ENCODE measurements around the gene MYO16.
"Not testable (repeated sequence)": the region's sequence is repeated elsewhere in the genome, so short reads cannot be mapped to it uniquely, and the experiment has no call there.

Gene MYO16

DNA sequence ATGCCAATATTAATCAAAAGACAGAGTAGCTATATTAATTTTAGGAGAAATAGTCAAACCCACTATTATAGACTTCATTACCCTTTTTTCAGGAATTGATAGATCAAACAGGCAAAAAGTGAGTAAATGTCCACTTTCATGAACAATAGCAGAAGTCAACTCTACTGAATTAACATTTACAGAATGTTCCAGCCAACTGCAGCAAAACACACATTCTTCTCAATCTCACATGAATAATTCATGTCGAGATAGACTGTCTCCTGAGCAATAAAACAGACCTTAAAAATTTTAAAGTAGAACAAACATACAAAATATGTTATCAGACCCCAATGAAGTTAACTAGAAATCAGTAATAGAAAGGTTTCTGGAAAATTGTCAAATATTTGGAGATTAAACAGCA is 118.4 kb downstream of the MYO16 start:
- no peak for DNase-seq

DNA sequence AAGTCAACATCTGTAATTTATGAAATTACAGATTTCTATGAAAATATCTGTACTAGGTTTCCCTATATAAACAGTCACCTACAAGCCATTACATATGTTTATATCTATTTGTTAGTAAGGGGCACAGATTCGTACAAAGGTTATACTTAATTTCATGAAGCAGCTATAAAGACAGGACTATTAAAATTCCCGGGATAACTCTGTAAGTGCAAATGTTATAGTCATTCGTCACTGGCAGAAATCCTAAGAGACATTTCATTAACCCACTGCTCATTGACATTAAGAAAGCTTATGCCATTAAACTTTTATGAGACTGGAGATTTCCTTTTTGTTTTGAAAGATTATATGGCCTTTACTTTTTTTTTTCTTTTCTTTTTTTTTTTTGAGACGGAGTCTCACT is 122.9 kb downstream of the MYO16 start:
- DNase-seq, result no peak

DNA sequence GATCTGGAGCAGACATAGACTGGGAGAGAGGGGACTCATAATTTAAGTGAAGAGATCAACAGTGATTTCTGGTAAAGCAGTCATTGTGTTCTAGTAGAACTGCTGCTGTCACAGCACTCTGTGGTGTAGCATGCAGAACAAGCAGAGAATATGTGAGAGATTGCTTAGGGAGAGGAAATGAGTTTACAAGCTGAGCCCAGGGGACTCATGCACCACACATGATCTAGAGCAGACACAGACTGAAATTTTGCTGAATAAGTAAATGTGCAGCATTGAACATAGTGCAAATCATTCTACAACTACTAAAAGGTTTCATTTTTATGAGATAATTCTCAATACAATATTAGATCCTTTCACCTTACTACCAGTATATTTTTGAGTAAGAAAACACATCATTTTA is 125.7 kb downstream of the MYO16 start:
- no peak for DNase-seq

DNA sequence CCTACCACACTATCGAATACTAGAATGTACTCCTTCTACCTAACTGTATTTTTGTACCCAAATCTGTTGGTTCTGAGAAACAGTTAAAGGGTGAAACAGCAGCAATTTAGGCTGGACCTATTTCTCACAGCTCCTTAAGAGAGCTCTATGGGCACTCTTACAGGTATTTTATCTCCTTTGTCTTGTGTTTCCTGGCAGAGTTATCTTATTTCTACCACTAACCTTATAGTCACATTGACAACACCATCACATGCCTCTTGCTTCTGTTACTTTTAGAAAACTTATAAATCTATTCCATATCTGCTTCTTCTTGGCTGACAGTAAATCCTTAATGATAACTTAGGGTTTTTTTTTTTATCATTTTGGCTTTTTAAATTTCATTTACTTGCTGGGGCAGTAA is 130.7 kb downstream of the MYO16 start:
- no peak for DNase-seq

DNA sequence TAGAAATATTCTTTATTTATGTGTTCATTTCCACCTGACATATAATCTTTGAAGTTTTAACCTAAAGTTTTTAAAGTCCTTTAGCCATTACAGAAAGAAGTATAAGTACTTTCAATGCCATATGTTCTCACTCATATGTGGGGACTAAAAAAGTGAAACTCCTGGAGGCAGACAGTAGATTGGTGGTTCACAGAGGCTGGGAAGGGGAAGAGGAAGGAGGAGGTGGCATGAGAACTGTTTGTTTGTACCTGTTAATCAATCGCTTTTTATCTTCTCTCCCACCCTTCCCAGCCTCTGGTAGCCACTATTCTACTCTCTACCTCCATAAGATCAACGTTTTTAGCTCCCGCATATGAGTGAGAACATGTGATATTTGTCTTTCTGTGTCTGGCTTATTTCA is 131.1 kb downstream of the MYO16 start:
- DNase-seq, result no peak

DNA sequence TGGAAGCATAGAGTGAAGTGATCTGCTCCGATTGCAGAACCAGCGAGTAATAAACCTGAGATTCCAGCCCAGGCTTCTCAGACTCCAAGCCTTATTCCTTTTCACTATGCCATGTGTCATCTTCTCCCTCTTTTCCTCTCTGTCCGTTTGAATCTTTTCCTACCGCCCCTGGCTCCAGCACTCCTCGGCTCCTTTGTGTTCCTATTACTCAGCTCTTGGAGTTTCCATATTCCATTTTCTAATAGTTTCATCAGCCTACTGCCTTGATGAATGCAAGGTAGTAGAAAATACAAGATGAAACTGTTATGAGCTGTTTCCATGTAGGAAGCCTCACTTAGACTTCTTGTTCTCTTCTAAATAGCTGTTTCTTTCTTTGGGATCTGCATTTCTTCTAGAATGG is 138.6 kb downstream of the MYO16 start:
- DNase-seq, result no peak

DNA sequence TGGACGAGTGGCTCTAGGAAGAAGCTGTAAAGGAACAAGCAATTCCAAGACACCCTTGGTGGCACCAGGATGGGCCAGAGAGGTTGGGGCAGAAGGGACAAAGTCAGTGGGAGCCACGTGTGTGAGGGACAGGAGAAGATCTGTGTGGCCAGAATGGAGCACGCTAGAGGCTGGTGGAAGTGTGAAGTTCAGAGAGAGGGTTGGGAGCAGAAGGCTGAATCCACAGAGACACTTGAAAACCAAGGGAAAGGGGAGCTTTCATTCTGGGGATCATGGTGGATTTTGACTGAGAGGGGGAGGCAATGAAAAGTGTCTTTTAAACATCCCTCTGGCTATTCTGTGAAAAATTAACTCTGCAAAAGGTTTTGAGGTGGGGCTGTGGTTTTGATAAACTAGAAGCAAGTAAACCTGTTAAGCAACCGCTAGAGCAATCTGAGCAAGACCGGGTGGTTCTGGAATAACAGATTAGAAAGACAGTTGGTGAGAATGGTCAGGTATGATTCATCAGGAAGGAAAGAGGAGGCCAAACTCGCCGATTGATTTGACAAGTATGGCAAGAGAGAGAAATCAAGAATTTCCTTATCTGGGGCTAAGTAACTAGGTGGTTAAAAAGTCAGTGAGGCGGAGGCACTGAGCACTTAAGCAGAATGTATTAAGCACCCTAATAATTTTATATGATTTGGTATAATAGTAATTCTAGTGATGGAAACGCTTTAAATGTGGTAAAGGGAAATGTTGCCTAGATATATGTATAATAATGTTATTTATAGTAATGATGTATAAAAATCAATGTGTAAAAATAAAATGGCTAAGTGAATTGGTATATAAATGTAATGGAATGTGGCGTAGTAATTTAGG is 140.0 kb downstream of the MYO16 start:
- DNase-seq, result no peak

DNA sequence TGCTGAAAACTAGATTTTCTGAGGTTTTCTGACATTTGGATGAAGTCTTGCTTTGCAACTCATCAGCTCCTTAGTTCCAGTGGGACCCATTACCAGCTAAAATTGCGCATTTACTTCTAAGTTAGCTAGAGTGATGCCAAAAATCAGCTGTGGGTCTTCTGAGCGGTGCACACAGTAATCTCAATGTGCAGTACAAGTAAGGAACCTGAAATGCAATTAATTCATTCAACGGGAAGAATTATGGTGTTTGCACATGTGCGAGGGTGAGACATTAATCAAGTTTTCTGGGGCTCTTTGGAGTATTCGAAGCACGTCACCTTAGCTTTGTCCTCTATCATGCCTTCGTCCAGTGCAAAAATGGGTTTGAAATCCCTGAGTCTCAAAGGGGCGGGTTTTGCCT is 146.2 kb downstream of the MYO16 start:
- no peak for DNase-seq

DNA sequence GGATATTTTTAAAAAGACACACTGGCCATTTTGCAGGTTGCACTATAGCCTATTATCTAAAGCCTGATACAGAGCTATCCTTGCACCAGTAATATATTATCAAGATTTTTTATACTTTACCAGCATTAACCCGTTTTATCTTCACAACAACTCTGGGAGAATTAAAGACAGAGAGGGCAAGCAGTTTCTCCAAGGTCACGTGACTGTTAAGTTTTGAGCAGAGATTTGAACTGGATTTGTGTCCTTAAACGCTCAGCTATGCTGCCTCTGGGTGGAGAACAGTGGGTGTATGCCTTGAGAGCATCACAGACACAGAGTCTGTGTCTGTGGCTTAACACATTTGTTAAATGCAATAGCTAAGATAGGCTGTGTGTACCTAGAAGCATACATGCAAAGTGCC is 147.2 kb downstream of the MYO16 start:
- no peak for DNase-seq

DNA sequence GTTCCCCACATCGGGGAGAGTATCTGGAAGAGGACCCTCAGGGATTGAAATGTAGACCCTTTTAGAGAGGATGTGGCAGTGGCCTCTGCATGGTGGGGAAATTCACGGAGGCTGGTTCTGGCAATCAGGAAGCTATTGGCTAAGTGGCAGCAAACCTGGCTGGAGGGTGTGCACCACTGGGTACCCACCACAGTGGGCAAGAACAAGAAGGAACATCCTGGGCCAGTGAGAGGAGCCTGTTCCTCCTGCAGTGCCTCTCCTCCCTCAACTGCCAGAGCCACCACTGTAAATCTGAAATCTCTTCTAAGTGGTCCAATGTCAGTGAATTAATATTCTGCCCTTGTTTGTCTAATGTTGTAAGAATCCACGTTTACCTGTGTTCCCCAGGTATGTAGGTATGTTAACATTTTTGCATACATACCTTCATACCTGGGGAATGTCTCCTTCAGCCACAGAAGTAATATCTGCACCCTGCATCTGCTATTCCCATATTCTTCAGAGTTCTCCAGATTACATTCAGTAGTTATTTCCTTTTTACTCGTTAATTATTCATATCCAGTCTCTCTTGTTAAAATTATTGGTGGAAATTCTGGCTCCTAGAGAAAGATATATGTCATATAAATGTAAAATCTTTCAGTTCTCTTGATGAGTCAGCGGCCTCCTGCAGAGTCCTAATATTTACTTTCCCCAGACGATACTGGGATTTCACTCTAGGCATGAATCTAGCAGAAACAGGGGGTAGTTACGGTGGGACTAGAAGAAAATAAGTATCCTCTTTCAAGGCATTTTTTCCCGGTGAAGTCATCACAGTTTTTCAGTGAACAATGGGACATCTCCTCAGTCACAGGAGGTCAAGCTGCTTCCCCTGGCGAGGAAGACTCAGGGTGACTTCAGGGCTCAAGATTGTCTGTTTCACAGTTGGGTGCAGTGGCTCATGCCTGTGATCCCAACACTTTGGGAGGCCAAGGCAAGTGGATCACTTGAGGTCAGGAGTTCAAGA is 148.3 kb downstream of the MYO16 start:
- no peak for DNase-seq

DNA sequence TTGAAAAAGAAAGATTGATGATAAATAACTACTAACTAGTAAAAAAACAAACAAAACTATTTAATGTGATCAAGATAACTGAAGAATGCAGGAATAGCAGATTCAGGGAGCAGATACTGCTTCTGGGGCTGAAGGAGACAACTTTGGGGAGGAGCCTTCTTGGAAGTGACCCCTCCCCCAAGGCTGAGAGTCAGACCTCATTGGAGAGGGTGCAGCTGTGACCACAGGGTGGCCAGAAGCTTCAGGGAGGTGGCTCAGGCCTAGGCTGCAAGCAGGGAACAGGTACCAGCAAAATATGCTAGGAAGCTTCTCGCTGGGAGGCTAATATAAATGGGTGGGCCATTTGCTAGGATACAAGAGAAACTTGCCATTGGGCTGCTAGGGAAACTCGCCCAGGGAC is 149.9 kb downstream of the MYO16 start:
- no peak for DNase-seq

DNA sequence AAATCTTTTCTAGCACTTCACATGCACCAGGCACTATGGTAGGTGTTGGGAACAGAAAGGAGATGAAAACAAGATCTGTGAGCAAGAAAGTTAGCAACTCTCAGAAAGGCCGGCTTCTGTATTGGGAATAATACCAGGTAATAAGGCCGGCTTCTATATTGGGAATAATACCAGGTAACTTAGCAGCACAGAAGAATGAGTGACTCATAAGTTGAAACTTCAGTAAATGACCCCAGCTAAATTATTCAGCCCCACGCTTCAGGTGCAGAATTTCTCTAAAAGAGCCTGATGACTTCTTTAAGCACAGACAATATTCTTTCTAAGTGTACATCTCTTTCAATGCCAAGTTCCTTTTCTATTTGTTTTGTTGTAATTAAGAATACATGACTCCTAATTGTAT is 151.3 kb downstream of the MYO16 start:
- DNase-seq, result no peak

DNA sequence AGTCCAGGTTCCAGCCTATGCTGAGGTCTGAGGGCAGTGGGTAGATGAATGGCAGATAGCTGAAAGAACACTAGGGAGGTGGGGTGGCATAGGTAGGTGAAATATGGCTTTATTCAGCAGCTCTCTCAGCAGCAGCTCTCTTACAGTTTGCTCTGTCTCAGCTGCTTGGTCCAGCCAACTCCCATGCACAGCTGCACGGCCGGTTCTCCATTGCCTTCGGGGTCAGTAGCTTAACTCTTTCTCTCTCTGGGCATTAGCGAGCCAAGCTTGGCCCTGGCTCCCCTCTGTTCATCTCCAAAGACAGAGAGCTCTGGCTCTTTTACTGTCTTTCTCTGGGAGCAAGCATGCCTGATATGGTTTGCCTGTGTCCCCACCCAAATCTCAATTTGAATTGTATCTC is 151.9 kb downstream of the MYO16 start:
- no peak for DNase-seq

DNA sequence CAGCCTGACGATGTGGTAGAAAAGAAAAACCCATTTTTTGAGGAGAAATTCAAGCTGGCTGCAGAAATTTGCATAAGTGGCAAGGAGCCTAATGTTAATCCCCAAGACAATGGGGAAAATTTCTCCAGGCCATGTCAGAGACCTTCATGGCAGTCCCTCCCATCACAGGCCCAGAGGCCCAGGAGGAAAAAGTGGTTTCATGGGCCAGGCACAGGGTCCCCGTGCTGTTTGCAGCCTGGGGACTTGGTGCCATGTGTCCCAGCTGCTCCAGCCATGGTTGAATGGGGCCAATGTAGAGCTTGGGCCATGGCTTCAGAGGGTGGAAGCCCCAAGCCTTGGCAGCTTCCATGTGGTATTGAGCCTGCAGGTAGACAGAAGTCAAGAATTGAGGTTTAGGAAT is 153.1 kb downstream of the MYO16 start:
- DNase-seq, result not testable (repeated sequence)

DNA sequence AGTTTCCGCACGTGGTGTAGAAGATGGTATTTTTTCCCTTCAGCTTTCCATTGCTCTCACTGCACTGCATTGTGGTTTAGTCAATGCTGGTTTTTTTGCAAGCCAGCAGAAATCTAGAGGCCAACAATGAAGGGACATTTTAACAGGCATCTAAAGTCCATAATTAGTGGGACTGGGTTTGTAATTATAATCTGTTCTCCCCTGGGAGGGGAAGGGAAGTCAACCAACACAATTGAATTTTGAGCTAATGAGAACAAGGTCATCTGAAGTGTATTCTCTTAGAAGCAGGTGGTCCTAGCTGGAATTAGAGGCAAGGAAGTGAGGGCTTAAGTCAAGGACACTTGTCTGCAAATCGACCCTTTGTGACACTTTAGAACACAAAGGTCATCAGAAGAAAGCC is 156.4 kb downstream of the MYO16 start:
- no peak for DNase-seq

DNA sequence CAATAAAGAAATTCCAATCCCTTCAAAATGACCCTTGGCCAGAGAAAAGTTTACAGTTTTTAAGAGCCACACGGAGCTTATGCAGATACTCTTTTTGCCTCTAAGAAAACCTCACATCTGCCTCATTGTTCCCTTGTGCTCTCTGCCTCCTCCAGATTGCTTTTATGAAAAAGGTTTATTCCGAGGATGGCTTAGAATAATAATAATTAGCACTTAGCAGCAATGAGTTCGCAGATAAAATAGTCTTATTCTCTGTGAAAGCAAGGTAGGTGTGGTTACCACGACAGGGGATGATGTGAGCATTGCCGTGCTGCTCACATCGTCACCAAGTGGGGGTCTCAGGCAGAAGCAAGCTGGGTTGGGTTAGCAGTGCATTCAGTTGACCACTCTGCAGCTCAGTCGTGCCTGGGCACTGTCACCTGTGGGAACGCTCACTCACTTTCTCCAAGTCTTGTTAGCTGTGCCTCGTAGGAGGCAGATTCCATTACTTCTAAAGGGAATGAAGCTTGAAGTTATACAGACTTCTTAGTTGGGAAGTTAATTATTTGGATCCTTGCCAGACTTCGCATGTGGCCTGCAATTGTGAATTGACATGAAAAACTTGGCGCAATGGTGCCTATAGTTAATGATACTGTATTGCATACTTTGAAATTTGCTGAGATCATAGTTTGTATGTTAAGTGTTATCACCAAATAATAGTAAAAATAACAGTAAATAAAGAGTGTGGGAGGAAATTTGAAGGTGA is 157.2 kb downstream of the MYO16 start:
- DNase-seq, result no peak

DNA sequence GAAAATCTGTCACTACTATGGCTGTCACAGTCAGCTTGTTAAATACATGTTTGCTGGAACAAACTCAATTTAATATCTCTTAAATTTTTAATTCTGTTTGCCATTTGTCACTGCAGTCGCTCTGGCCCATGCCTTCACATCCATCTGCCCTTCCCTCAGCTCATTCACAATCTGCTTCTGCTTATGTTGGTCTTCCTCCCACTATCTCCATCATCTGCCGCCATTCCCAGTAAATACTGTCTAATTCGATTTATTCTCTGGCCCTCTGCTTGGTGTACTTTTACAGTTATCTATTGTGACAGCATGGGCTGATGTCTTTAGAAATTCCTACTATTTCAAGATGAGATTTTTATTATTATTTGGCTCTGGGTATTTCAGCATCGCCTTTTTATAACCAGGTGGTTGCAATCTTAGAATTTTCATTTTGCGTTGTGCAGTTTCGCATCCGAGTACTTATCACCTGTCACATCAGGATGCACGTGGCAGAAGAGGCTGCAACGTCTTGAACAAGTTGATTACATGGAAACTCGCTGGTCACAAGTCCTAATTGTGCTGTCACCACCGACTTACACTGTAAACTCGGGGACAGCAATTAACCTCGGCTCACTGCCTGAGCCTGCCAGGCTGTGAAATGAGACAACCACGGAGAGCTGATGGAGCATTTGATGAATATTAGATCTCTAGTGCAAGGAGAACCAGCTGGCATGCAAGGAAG is 158.4 kb downstream of the MYO16 start:
- DNase-seq, result no peak

DNA sequence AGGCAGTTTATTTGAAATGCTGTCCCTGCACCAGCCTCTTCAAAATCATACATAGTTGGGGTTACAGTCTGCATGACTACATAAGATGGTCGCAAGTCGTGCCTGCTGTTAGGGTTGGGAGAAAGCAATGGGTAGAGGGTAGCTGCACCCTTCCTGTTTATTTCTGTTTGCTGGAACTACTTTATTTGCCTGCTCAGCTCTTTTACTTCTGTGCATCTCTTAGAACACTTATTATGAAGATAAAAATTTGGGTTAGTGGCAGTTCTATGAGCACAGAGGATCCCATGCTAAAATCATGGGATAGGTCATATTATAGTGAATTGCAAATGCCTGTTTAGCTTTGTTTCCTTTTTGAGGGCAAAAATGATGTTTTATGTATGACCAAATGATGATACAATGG is 160.1 kb downstream of the MYO16 start:
- DNase-seq, result no peak

DNA sequence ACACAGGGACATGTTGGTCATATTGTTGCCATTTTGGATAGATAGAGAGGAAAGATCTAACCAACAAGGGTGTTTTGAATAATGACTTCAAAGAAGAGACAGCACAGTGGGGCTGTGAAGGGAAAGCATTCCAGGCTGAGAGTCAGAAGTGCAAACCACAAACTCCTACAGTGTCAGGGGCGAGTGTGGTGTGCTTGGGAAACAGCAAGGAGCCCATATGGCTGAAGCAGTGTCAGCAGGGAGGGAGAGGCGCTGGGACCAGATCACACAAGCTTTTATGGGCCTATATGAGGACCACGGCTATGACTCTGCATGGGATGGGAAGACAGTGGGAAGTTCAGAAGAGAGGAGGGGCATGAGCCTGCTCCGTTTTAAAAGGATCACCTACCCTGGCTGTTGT is 166.4 kb downstream of the MYO16 start:
- DNase-seq, result no peak

DNA sequence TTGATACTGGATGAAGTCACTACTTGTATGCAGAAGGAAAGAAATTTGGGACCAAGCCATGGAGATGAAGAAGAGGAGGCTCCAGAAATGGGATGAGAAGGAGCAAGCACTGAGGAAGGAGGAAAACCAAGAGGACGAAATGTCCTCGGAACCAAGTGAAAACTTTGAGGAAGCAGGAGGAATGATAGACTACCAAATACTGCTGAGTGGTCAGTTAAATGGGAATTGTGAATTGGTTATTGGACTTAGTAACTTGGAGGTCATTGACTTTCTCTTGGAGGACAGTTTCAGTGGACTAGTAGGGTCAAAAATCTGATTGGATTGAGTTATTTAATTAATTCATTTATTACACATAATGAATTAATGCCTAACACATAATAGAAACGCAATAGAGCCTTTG is 167.9 kb downstream of the MYO16 start:
- DNase-seq, result no peak

DNA sequence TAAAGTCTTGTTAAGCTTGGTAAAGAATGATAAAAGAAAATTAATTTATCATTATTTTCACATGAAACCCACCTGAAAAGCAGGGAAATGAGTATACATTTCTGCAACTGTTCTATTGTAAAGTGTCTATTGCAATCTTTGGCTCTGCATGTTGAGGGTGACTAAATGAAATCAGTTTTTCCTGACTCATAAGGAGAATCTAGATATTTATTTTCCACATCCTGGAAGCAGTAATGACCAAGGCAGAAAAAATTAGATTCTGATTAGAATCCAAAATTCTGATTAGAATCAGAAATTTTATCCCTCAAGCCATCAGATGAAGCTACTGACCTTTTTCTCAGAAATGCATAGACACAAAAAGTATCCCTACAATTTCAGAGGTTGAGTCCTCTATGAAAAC is 178.4 kb downstream of the MYO16 start:
- DNase-seq, result no peak

DNA sequence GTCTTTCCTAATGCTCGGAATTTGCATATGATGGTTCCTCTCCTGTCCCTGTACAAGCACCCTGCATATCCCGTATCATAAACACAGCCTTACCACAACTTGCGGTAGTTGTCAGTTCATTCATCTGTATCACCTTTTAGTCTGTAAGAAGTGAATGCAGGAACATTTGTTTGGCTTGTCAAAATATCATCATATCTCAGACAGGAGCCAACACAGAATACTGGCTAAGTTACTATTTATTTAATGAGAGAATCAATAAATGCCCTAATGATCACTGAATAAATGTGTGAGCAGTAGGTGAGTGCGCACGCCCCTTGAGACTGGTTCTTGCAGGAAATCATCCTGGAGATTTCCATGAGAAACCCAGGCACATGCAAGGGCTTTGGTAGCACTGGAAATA is 182.8 kb downstream of the MYO16 start:
- no peak for DNase-seq

DNA sequence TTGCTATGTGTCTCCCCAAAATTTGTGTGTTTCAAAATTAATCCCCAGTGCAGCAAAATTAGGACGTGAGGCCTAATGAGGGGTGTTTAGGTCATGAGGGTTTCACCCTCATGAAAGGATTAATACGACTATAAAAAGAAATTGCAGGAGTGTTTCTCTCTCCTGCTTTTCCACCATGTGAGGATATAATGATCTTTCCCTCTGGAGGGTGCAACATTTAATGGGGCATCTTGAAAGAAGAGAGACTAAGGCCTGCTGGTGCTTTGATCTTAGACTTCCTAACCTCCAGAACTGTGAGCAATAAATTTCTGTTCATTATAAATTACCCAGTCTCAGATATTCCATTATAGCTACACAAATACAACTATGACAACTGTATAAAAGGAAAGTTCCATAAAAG is 183.2 kb downstream of the MYO16 start:
- no peak for DNase-seq
